Muscle of arm (tissue), 14 donors: ENCODE data around the gene LY6G6C. TPM values are rescaled to one million over a fixed set of nuclear protein-coding genes. Genes with fewer than 3 reads are reported as not detected.

ENCODE experiments used
- DNase-seq: peaks from one replicate; pipeline ENCODE4 v3.0.0-alpha.2; 2013
- long read RNA-seq, 11 donors: transcript quantifications; one replicate each; lab custom pipeline, GENCODE V29; 2026
- polyA plus RNA-seq, 12 donors: library from polyadenylated mRNA; unstranded; fragments of 120-200 nt; gene quantifications; one replicate each; pipeline ENCODE4 v1.2.1, GENCODE V29; 2013; ENCODE audit not compliant: insufficient read length in 12 of 12

The LY6G6C gene, protein sequence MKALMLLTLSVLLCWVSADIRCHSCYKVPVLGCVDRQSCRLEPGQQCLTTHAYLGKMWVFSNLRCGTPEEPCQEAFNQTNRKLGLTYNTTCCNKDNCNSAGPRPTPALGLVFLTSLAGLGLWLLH
- 1 to 10 TPM in 3 of 12 donors, under 1 TPM in 4, not detected in 5; 0.28 to 6.6 (median 0.63) TPM for polyA plus RNA-seq
- long read RNA-seq, donor 1, result 0 reads
- long read RNA-seq, donor 2, result 0 reads
- long read RNA-seq, donor 3, result 0 reads
- long read RNA-seq, donor 4, result 0 reads
- long read RNA-seq, donor 5, result 0 reads
- long read RNA-seq, donor 6, result 0 reads
- long read RNA-seq, donor 7, result 0 reads
- long read RNA-seq, donor 8, result 0 reads
- long read RNA-seq, donor 9, result 0 reads
- long read RNA-seq, donor 10, result 0 reads
- long read RNA-seq, donor 11, result 0 reads

DNA sequence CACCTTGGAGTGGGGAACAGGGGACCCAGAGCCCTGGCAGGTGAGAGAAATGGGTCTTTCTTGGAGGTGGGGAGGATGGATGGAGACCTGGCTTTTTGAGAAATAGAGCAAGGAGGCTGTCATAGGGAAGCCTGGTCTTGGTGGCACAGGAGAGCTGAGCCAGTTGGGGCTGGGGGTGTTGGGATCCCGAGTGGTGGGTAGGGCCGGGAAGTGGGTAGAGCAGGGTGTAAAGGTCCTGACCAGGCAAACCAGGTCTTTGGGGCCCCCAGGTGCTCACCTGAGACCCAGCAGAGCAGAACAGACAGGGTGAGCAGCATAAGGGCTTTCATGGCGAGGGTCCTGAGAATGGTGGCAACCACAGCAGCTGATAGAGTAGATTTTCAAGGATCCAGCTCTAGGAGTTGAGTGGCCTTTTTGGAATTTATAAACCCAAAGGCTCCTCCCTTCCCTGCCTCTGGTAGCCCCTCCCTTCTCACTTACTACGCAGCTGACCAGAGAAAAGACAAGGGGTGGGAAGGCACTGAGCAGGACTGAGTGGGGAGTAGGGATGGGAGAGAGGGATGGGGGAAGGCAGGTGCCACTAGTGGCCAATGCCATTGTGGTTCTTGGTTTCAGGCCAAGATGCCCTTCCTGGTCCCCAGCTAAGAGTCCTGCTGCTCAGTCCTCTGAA, at the start of gene LY6G6C:
TSS of gene LY6G6C (minus strand) at position 396 of the 670 bp plus-strand sequence. CDS start at position 329, 67 bp downstream.
- no peak for DNase-seq

DNA sequence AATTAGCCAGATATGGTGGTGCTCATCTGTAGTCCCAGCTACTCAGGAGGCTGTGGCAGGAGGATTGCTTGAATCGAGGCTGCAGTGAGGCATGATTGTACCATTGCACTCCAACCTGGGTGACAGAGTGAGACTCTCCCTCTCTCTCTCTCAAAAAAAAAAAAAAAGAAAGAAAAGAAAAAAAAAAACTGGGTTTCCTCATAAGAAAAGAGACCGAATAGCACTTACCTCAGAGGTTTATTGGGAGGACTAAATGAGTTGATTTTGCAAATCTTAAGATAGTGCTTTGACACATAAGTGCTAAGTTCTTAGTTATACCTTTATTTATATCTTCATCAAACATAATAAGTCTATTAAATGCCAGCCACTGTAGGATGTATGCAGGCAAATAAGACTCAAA, 49.3 kb upstream of the LY6G6C start:
- DNase-seq, result no peak

GRCh38 chr6:31769684-31770371, 48.3 kb upstream of the LY6G6C start:
- no peak for DNase-seq

DNA sequence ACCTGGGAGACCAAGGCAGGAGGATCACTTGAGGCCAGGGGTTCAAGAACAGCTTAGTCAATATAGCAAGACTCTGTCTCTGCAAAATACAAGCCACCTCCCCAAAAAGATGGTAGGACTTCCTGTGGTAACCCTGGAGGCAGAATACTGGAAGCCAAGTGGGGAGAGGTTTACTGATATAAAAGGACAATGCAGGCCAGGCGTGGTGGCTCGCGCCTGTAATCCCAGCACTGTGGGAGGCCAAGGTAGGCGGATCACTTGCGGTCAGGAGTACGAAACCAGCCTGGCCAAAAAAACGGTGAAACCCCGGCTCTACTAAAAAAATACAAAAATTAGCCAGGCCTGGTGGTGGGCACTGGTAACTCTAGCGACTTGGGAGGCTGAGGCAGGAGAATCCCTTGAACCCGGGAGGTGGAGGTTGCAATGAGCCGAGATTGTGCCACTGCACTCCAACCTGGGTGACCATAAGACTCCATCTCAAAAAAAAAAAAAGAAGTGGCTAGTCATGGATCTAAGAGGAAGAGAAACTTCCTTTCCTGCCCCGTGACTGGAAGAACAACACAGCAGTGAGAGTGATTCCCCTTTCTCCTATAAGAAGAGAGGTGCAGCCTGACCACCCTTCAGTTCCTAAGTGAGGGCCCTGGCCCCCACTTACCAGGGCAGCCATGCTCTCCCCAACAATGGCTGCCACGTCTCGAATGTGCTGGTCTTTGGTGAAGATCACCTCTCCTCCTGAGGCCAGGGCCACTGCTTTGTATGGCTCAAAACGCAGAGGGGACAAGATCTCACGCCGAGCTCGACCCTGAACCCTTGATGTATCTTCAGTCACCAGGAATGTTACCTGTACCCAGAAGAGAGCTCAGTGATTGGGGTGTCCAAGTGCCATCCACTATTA, 47.1 kb upstream of the LY6G6C start:
- DNase-seq, result no peak

DNA sequence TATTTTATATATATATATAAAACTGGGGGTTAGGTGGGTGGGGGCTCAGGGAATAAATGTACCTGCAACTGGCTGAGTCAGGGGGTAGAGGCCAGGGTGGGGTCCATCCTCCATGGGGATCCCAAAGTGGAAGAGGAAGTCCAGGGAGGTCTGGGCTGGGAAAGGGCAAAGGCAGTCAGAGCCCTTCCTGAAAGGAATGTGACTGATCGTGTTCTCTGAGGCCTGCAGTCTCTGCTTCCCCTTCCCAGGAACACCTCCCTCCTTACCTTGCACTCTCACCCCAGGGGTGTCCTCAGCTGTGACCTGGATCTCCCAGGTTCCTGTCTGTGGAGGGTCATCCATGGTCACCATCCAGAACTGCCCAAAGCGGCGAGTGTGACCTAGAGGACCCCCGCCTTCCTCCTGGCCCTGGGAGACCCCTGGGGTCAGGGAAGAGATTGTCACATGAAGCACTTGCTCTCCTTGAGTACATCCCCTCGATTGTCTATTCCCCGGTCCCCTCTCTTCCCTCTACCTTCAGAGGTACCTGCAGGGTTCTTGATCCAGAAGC, 45.6 kb upstream of the LY6G6C start:
- DNase-seq, result no peak

DNA sequence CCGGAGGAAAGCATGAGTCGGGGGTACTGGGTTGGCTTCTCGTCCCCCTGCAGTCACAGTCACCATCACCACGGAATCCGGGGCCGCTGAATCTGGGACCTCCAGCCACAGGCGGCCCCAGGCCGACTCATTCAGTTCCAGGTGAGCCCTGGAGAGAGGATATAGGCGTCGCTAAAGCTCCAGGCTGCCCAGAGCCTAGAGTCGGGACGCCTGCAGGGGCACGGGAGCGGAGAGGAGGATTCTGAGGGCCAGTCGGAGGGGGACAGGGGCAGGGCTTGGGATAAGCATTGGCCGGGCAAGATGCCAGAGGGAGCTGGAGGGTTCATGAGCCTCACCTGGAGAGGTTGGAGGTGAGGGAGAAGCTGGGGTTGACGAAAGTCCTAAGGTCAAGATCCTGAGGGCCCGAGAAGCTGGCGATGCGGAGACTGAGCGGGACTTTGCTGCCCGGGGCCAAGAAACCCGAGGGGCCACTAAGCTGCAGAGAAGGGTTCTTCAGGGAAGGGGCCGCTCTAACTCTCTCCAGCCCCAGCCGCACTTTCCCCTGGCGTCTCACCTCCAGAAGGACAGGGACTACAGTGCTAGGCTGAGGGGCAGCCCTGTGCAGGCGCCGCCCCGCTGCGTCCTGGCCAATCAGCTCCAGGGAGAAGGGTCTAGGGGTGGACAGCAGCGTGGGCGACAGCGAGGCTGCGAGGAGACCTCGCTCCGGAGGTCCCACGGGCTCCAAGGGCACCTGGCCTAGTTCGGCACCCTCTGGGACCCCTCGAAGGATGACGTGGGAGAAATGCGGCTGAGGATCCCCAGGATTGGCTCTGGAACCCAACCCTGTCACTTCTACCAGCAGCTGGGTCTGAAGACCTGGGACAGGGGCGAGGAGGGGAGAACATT, 44.6 kb upstream of the LY6G6C start:
- no peak for DNase-seq

DNA sequence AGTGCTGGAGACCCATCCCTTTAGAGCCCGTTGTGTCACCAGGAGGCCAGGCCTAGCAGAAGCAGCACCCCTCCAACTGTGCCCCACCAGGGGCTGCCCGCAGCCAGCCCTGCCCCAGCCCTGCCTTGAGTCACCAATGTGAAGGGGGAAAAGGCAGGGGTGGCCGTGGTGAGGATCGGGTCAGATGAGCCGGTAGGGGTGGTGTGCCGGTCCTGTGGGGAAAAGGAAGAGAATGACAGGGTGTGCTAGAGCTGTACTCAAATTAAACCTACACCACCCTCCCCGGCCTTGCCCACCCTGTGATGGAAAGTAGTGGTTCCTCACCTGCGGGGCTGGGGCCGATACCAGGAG, 44.0 kb upstream of the LY6G6C start:
- DNase-seq, result no peak

GRCh38 chr6:31764198-31764597, 42.7 kb upstream of the LY6G6C start:
- DNase-seq, result no peak

- no peak for DNase-seq
Measured at GRCh38 chr6:31763619-31763940, 42.0 kb upstream of the LY6G6C start.

DNA sequence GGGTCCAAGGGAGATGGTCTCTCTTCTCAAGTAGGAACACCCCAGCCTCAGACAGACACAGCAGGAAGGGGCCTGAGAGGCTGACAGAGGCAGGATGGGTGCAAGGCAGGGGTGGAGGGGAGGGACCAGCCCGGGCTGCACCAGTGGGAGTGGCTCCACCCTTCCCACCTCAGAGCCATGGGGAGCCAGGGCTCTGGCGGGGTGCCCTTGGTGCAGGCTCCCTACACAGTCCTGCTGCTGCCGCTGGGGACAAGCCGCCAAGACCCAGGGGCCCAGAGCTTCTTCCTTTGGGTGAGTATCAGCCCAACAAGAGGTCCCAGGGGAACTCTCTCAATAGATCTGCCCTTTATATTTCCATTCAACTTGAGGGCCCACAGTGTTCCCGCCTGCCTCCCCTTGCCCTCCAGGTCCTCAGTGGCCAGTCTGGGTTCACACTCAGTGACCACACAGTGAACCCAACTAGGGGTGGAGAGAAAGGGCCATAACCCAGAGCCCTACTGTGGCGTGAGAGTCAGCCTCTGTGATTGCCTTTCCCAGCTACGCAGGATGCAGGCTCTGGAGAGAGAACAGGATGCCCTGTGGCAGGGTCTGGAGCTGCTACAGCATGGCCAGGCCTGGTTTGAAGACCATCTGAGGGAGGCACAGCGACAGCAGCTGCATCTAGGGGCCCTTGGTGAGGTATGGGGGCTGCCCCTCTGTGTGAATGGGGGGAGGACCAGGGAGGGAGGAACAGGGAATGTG, 41.5 kb upstream of the LY6G6C start:
- DNase-seq, result no peak

GRCh38 chr6:31762356-31762755, 40.8 kb upstream of the LY6G6C start, which contains the start of gene SAPCD1:
SAPCD1 (plus strand) TSS chr6:31762656; CDS start chr6:31763055, 399 bp downstream.
- DNase-seq, result no peak

- no peak for DNase-seq
Measured at GRCh38 chr6:31761343-31761742, 39.8 kb upstream of the LY6G6C start.

GRCh38 chr6:31760790-31761189, 39.2 kb upstream of the LY6G6C start:
- no peak for DNase-seq

GRCh38 chr6:31758281-31758680, 36.7 kb upstream of the LY6G6C start:
- DNase-seq, result no peak

DNA sequence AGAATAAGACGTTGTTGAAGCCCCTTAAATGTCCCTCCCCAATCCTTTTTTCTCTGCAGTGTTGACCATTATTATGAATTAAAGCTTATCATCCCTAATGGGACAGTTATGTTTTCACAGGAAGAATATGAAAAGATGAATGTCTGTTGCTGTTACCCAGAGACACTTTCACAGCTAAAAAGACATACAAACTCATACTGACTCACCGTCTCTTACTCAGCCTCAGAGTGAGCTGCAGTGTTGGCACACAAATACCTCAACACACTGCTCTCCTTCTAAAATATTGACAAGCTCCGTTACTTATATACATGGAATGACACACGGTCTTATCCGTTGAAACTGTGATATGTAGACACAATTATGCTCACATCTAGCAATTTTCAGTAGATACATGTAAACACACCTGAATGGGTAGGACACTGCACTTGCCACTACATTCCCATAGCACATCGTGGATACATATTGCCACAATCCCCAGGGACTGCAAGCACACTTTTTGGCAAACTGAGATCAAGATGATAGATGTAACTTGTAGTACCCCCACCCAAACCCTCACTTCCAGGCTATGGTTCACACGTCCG, 31.3 kb upstream of the LY6G6C start:
- no peak for DNase-seq

- no peak for DNase-seq
Measured at GRCh38 chr6:31750411-31751022, 29.0 kb upstream of the LY6G6C start.

DNA sequence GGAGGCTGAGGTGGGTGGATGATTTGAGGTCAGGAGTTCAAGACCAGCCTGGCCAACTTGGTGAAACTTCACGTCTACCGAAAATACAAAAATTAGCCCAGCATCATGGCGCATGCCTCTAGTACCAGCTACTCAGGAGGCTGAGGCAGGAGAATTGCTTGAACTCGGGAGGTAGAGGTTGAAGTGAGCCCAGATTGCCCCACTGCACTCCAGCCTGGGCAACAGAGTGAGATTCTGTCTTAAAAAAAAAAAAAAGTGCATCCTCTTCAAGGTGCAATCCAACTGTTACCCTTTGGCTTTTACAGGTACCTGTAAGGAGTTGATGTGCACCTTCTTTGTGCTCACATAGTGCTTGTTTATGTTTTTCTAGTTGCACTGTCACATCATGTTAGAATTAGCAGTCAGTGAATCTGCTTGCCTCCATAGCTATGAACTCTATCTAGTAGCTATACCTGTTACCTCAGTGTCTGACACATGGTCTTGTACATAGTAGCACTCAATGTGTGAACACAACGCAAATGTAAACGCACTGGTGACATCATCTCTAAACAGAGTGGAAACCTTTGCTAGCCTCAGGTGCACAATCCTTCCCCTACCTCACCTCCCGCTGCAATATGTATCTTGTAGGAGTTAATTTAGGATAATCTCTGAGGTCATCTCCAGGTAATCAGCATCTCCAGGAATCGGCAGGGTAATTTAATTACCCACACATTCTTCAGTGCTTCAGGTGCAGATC, 27.9 kb upstream of the LY6G6C start:
- DNase-seq, result no peak

GRCh38 chr6:31744422-31744821, 22.9 kb upstream of the LY6G6C start:
- DNase-seq, result no peak
